MM.1S (cell line): ENCODE results near the gene WDR72.

Source experiments
- CTCF ChIP-seq: fragments of 300-600 bp; sonication (generic); IDR thresholded peaks from 2 replicates; pipeline ENCODE4 v1.5.1; 2016; ENCODE audit warnings: antibody characterized with exemption, low read length, mixed read lengths
- EZH2 ChIP-seq: fragments of 300-600 bp; sonication (generic); optimal IDR thresholded peaks from 2 replicates; pipeline ENCODE3; 2017; ENCODE audit warnings: low read depth, mild to moderate bottlenecking, antibody characterized with exemption, low read length, mixed read lengths
- EZH2phosphoT487 ChIP-seq: fragments of 300-600 bp; sonication (generic); IDR thresholded peaks from 2 replicates; pipeline ENCODE4 v1.6.1; 2018; ENCODE audit warnings: antibody characterized with exemption, low read length

DNA sequence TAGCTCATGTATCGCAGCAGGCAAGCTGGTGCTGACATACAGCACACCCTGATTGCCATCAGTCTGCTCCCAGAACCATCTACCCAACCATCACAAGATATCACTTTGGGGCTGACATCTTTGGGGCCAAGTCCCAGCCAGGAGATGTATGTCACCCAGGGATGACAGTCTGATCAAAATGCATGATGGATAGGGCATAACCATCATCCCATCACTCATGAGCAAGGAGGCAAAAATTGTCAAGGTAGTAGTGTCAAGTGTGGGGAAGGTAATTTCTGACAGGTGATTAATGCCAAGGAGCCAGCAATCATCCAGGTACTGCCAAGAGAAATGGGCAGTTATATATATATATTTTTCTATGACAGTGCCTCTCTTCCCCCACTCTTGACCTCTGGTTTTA is 277.4 kb downstream of the WDR72 start:
- no peak for TF ChIP-seq CTCF
- no peak for TF ChIP-seq EZH2
- TF ChIP-seq EZH2phosphoT487 = no peak
